ENCODE data around the gene PNLIPRP2.

DNA sequence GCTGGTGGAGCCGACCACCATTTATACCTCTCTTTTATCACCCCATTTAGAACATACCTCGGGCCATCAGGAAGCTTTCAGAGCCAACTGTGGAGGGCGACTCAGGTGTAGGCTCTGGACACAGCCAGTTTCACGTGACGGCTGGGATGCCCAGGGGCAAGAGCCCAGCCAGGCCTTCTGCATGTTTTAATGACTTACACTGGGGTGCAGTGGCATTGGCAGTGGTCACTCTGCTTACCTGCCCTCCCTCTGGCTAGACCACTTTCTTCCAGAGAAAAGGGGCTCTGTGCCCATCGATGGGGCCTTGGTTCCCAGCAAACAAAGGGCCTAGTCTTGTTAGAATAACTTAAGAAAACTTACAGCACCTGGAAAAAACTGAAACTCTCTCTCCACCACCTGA lies 50.0 kb downstream of the PNLIPRP2 start:
- no peak for TF ChIP-seq EZH2 (IDR thresholded peaks at IDR 0.05; ENCODE audit: low read length, missing control alignments)
- TF ChIP-seq, protein P1, sequence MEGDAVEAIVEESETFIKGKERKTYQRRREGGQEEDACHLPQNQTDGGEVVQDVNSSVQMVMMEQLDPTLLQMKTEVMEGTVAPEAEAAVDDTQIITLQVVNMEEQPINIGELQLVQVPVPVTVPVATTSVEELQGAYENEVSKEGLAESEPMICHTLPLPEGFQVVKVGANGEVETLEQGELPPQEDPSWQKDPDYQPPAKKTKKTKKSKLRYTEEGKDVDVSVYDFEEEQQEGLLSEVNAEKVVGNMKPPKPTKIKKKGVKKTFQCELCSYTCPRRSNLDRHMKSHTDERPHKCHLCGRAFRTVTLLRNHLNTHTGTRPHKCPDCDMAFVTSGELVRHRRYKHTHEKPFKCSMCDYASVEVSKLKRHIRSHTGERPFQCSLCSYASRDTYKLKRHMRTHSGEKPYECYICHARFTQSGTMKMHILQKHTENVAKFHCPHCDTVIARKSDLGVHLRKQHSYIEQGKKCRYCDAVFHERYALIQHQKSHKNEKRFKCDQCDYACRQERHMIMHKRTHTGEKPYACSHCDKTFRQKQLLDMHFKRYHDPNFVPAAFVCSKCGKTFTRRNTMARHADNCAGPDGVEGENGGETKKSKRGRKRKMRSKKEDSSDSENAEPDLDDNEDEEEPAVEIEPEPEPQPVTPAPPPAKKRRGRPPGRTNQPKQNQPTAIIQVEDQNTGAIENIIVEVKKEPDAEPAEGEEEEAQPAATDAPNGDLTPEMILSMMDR (conservative IDR thresholded peaks at IDR 0.05 in 1 of 2, IDR thresholded peaks at IDR 0.05 in 1 of 2; ENCODE audit: low read depth in 1 of 2, low read length in 2 of 2) = no peak

Measured in fibroblast of lung (primary cell).